Tongue (tissue), 2 donors: ENCODE results near the gene MTMR1. TPM values are rescaled to one million over a fixed set of nuclear protein-coding genes. Genes with fewer than 3 reads are reported as not detected.

Experiments used
- DNase-seq: peaks from one replicate; pipeline ENCODE4 v3.0.0-alpha.2; 2015
- total RNA-seq: library from RNA; depleted of rRNA; stranded (reverse); fragments of >200 nt; gene quantifications from one replicate; pipeline ENCODE4 v1.2.3, GENCODE V29; 2014

The MTMR1 gene
- 37.1 TPM for total RNA-seq

DNA sequence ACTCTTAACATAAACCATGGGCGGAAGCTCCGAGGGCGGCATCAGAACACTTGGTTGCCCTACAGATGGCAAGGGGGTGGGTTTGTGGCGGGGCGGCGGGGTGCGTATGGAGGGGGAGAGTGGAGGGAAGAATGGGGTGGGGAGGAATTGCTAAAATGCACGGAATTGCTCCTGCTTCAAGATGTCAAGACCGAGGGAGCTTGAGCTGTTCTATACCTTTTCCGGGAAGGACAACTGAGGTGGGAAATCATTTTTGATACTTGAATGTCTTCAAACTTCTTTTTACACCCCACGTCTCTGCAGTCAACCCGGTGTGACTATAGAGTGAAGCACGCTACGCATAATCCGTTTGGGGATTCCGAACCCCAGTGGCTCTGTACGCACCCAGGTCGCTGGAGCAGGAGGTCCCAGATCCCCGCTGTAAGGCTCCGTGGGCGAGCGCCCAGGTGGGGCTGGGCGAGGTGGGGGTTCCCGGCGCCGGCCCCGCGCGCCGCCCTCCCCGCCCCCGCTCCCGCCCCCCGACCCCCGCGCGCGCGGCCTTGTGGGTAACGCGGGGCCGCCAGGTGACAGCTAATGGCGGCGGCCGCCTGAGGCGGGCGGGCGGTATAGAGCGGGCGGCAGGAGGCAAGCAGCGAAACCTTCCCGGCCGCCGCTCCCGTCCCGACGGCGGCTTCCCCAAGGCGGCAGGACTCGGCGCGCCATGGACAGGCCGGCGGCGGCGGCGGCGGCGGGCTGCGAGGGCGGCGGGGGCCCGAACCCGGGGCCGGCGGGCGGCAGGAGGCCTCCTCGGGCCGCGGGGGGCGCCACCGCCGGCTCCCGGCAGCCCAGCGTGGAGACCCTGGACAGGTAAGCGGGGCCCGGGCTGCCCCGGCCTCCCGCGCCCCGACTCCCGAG lies at the start of gene MTMR1:
MTMR1 (plus strand) TSS at position 566 of the 894 bp plus-strand sequence; CDS start at position 701, 135 bp downstream.
- DNase-seq = peak; percentile 47

DNA sequence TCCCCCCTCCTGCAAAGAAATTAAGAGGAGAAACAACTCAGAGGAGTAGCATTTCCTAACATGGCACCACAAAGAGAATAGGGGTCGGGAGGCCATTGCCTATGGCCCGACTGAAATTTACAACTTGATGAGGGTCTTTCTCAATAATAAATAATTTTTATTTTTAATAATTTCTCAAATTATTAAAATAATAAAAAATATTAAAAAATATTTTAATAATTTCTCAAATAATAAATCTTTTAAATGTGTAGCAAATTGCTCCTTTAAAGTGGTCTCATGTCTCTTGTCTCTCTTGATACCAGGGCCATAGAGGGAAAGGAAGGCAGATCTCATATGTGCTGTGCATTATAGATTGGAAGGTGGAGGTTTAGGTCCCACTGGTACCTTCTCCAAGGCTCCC lies 49.2 kb upstream of the MTMR1 start:
- DNase-seq = no peak

DNA sequence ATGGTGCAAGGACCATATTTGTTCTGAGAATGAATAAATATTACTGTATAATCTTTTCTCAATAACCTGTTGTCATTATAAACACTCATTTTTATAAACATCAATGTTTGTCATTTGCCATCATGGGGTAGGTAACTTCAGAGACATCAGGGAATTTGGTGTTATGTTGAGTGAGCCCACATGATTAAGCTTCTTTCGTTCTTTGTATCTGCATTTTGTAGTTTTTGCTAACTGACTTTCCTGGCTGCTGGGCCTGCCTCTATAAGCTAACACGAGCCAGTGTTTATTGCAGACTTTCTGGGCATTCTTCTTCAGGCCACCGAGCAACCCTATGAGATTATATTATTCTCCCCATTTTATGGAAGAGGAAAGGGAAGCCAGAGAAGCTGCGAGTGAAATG lies 48.8 kb upstream of the MTMR1 start:
- no peak for DNase-seq

DNA sequence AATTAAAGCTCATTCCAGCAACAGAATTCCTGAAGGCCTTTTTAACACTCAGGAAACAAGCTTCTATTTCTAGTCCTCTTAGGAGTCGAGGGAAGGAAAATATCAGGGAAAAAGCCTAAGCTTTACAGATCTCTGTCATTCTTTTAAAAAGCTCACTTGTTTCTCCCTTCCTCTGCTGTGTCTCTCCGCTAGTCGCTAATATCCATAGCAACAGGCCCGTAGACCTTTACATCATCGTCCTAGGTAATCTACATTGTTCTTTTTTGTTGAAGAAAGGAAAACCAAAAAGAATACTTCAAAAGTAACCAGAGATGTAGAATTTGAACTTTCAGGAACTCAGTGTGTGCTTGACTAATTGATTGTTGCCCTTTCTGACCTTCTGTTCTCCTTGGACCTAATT lies 45.9 kb upstream of the MTMR1 start:
- DNase-seq = no peak

- DNase-seq = no peak
Observed at GRCh38 chrX:150648296-150648940, 44.8 kb upstream of the MTMR1 start.

DNA sequence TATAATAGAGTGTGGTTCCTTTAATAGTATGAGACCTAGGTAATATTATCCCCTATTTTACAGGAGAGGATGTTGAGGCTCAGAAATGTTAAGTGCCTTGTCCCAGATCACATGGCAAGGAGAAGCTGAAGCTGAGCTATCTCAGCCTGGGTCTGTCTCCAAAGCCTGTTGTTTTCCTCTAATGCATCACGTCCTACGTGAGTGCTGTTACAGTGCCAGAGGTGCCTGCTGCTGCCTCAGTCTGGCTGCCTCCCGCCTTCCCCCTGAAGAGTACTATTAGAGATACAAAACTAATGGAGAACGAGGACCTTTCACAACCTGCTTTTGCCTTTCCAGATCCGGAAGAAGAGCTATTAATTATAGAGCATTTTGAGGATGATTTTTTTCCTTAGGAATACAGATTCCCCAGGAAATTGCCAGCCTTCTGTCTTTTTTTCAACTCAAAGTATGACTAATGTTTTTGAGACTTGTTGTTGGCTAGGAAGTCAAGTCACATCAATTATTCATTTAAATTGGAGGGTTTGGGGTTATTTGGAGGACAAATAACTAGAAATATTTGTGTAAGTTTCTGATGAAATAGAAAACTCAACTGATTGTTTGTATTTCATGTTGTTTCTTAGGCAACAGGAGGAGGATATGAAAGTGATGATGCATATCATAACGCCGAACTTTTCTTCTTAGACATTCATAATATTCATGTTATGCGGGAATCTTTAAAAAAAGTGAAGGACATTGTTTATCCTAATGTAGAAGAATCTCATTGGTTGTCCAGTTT lies 43.9 kb upstream of the MTMR1 start:
- no peak for DNase-seq

- DNase-seq = no peak
Observed at GRCh38 chrX:150651906-150652305, 41.3 kb upstream of the MTMR1 start.

DNA sequence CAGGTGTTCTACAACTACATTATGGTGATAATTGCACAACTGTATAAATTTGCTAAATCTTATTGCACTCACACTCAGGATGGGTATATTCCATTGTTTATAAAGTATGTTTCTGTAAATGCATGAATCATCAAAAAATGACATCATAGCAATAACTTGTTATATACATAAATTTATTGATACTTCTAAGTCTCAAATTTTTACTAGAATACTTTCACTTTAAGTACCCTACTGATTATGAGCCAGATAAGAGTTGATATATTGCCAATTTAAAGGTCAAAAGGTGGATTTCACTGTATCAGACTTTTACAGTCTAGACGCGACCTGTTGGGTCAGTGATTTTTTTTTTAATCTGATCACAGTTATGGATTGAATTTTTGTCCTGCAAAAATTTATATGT lies 37.4 kb upstream of the MTMR1 start:
- DNase-seq = no peak

- no peak for DNase-seq
Observed at GRCh38 chrX:150663073-150663472, 30.1 kb upstream of the MTMR1 start.

- DNase-seq = peak; percentile 25
Observed at GRCh38 chrX:150664290-150664689, 28.9 kb upstream of the MTMR1 start.

- DNase-seq = no peak
Observed at GRCh38 chrX:150676221-150676620, 17.0 kb upstream of the MTMR1 start.

GRCh38 chrX:150680974-150681373 lies 12.2 kb upstream of the MTMR1 start:
- DNase-seq = peak; percentile 21

DNA sequence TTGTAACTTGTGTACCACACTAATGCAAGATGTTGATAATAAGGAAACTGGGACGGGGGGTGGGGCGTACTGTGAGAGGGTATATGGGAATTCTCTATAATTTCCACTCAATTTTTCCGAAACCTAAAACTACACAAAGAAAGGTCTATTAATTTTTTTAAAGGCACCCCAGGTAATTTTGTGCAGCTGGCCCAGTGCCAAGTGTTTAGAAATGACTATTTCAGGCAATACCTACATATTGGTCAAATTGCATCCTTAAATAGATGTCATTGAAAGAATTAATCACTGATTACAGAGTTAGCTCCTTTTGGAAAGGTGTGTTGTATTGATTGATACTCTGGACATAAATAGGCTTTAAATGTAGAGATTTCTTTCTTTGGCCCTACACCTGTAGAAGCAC lies 10.1 kb upstream of the MTMR1 start:
- no peak for DNase-seq

DNA sequence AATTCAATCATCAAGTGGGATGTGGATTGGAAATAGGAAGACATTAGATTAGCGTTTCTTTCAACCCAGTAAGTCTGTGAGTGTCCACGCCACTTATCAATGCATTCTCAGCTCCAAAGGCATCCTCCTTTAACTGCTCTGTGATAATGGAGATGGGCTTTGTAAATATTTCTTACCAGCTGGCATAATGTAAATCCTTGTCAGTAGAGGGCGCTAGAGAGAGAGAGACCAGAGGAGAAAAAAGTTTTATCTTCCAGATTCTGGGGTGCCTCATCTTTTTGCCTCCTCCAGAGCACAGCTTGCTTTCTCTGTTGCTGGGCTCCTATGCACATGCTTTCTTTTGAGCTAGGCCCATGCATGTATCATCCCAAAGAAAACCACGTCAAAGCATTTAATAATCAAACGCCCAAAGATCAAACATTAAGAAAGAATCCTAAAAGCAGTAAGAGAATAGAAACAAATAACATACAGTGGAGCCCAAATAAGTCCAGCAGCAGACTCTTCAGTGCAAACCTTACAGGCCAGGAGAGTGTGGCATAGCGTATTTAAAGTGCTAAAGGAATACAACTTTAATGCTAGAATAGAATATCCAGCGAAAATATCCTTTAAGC lies 9.6 kb upstream of the MTMR1 start:
- peak; percentile 41 for DNase-seq

DNA sequence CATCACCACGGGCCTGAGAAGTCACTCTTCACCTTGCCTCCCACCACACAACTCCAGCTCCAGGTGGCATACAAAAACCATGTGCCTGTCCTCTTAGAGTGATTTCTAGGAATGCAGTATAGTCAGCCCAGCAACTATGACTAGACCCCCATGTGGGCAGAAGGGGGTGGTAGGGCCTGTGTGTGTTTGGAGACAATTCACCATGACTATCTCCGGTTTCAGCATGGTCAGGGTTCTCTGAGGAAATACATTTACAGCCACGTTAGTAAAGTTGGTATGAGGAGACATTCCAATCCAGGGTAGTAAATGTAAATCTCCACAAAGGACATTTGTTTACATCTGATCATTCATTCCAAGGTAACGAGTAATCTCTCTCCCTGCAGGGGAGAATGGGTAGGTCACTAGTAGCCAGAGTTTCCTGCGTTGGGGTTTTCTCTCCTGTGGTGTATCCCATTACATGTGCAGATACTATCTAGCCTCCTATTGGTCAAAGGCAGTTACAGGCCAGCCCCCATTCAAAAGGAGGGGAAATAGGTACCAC lies 4.2 kb upstream of the MTMR1 start:
- no peak for DNase-seq

GRCh38 chrX:150690126-150690525 lies 3.1 kb upstream of the MTMR1 start:
- DNase-seq = no peak

- DNase-seq = peak; percentile 2
Observed at GRCh38 chrX:150692296-150692695, 900 bp upstream of the MTMR1 start.

DNA sequence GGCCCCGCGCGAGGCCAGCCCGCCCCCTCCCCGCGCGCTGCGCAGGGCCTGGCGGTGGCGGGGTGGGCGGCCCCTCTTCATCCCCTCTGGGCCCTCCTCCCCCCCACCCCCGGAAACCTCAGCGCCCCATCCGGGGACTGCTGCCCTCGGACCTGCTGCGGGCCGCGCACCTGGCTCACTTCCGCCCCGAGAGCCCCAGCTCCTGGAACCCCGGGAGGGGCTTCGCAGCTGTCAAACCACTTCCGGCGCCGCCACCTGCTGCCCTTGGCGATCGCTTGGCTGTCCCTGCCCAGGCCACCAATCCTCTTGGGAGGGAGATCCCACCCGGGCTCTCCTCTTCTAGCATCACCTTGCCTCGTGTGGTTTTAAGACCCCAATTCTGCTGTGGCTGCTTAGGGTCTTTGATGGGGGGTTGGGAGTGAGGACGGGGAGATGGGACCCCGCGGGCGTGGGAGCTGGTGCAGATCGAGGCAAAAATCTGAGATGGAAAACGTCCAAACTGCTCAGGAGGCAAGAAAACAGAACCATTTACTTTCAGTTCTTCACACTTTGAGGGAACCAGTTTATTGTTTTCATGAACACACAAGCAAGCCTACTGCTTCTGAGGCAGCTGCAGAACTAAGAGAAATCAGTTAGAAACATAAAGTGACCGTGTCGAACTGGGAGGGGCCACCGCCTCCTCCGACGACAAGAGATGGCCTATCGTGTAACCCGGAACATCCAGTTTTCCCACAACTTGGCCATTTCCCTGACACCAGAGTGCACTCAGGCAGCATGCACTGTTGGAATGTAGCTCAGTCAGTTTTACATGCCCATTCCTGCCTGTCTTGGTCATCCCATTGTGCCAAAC lies 754 bp downstream of the MTMR1 start:
- peak; percentile 75 for DNase-seq

- peak; percentile 2 for DNase-seq
Observed at GRCh38 chrX:150694738-150695410, 1.7 kb downstream of the MTMR1 start.

- DNase-seq = no peak
Observed at GRCh38 chrX:150696331-150696730, 3.1 kb downstream of the MTMR1 start.

DNA sequence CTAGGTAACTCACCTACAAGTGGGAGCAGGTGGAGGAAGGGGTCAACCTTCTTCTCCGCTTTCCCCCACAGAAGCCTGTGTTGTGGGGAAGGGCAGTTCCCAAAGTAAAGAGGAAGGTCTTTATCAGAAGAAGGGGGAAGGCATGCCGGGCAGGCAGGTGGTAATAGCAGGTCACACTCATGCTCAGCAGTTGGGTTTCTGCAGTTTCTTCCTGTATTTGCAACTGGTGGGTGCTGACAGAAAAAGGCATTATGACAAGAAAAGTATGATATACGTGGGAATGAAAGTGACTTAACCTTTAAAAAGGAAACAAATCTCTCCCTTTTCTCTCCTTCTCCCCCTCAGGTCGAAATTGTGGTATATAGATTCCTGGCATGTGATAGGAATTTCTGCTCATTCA lies 3.7 kb downstream of the MTMR1 start:
- no peak for DNase-seq
